Stimulated activated CD8-positive, alpha-beta memory T cell treated with anti-CD3 and anti-CD28 coated beads, Interleukin-7, amount 100 ng/mL, for 48 hours (primary cell): ENCODE data around the gene HOXA2.

Experiments used
- DNase-seq, 2 donors: peaks; one replicate each; pipeline ENCODE4 v3.0.0-alpha.2; 2020; ENCODE audit warnings: low read depth in 1 of 2; ENCODE audit errors: extremely low read depth in 1 of 2

HOXA2 gene

GRCh38 chr7:27100694-27101170 is 1.8 kb downstream of the HOXA2 start:
- DNase-seq, result no peak

DNA sequence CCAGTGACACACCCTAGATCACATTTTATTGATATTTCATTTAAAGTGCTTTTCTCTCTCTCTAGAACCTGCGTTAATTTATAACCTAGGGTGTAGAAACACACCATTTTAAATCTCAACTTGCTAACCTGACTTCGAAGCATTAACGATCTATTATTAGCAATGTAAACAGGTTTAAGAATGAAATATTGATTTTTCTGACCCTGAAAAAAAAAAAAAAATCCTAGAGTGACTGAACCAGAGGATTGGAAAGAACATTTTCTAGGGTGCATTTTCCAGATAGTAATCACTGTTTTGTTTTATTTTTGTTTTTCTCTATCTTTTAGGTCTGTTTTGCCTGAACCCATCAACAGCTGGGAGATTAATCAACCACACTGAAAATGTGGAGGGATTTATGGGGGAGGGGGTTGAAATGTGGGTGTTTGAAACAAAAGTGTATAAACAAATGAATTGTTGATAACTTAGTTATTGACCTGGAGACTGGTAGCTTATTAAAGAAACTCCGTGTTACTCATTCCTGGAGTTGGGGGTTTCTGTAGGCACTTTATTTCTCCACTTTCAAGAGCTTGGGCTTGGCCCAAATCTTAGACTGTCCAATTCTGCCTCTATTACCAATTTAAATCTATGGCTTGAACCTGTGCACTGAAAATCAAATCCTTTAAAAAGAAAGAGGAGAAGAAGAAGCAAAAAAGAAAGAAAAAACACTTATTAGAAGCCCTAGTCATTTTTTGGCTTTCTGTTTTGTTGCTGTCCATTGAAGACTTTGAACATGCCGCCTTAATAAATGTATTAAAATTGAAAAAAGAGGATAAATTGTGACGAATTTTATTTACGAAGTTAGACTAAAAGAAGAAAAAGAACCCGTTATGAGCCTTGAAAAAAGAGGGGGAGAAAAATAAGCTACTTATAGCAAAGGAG is 2.8 kb downstream of the HOXA2 start:
- no peak for DNase-seq

- no peak for DNase-seq
These were observed 3.7 kb downstream of the HOXA2 start for GRCh38 chr7:27098578-27099451.

- DNase-seq, result no peak
These were observed 4.6 kb downstream of the HOXA2 start for GRCh38 chr7:27097686-27098577.

DNA sequence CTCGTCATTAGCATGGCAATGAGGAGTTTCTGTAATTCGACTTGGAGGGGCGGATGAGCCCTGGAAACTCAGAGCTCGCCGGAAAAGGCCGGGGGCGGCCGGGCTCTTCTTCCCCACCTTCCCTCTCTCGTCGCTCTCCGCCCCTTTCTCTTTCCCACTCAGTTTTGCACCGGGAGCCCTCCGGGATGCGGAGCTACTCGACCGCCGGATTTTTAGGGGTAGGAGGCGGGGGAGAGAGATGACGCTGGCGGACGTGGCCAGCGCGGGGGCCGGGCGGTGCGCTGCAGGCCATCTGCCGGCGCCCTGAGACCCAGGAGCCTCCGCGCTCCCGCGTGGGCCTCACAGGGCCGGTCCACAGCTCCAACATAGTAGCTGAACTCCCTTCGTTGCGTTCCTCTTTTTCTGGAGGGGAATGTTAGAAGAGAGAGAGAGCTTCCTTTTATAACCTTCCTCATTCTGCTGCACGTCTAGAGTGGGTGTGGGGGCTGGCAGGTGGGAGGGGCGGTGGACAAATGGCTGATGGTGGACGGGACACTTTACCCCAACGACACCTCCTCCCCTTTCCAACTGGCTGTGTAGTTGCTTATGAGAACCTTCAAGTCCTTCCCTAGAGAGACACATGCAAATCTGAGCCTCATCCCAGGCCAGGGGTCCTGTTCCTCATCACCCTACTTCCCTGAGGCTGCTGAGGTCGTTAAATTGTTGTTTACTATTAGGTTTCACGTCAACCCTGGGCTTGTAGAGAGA is 5.5 kb downstream of the HOXA2 start:
- no peak for DNase-seq

GRCh38 chr7:27095897-27096767 is 6.4 kb downstream of the HOXA2 start, which contains the start of gene HOXA1:
Gene HOXA1 (minus strand): TSS chr7:27096000. CDS start chr7:27095912, 88 bp downstream.
- peak; percentile 52 to 65 for DNase-seq

DNA sequence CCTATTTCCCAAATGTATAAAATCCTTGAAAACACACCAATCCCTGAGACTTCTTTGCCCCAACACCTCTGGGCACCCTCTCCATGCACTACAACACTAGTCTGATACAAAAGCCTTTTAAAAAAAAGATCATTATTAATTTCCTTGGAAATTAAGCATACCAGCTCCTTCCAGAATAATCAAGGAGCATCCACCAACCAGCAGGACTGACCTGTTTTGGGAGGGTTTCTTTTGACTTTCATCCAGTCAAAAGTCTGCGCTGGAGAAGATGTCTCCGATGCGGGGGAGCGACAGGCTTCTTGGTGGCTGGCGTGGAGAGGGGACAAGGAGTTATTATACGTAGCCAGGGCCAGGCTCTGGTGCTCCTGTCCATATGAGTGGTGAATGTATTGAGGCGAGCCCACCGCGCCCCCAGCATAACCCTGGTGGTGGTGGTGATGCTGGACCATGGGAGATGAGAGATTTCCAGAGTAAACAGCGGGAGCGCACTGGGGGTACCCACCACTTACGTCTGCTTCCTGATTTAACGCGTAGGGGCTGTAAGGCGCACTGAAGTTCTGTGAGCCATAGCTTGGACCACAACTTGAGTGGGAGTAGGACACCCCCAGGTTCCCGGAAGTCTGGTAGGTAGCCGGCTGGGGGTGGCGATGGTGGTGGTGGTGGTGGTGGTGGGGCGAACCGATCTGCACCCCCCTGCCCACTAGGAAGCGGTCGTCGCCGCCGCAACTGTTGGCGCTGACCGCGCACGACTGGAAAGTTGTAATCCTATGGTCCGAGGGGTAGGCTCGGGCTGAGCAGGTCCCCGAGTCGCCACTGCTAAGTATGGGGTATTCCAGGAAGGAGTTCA is 7.2 kb downstream of the HOXA2 start:
- no peak for DNase-seq

DNA sequence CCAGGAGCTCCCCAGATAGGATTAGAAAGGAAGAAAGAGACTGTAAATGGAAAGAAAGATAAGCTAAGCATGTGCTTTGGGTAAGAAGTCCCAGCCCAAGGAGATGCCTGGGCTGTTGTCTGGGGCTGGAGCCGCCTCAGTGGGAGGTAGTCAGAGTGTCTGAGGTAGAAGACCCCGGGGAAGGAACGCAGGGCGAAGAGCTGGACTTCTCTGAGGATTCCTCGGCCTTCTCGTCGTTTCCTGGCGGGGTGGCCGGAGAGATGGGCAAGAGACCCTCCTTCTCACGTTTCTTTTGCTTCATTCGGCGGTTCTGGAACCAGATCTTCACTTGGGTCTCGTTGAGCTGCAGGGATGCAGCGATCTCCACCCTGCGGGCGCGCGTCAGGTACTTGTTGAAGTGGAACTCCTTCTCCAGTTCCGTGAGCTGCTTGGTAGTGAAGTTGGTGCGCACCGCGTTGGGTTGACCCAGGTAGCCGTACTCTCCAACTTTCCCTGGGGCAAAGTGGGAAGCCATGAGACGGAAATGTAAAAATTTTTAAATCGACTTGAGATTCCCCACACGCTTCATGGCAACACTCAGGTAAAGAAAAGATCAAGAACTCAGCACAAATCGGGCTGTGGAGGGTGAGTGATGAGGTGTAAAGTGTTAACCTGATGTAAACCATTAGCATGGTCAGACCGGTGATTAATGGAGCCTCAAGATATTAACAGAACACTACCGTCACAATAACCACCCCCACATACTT is 8.0 kb downstream of the HOXA2 start:
- DNase-seq, result no peak

DNA sequence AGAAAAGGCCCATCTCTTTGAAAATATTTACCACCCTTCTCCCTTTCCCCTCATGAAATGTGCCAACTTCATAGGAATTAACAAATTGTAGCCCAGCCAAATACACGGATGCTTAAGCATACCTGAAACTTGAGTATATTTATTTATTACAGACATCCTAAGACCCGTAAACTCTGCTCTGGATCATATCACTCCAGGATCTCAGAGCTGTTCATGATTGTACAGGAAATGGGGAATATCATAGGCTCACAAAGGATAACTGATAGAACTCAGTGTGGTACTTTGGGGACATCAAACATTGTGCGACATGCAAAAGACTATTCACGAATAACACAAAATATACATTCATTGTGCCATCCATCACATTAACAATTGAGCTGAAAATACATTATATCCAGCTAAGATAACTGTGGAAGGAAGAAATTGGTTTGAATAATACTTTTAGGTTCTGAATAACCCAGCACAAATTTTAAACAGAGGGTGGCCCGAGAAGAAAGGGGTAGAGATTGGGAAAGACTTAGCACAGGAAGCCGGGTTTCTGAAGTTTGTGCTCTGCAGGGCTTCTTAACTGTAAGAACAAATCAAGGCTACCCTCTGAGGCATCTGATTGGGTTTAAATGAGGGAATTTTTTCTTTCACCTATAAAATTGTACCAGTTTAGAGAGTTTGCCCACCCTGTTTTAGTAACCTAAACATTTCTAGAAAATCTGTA is 9.1 kb downstream of the HOXA2 start:
- no peak for DNase-seq

GRCh38 chr7:27092819-27093110 is 9.7 kb downstream of the HOXA2 start:
- DNase-seq, result no peak

DNA sequence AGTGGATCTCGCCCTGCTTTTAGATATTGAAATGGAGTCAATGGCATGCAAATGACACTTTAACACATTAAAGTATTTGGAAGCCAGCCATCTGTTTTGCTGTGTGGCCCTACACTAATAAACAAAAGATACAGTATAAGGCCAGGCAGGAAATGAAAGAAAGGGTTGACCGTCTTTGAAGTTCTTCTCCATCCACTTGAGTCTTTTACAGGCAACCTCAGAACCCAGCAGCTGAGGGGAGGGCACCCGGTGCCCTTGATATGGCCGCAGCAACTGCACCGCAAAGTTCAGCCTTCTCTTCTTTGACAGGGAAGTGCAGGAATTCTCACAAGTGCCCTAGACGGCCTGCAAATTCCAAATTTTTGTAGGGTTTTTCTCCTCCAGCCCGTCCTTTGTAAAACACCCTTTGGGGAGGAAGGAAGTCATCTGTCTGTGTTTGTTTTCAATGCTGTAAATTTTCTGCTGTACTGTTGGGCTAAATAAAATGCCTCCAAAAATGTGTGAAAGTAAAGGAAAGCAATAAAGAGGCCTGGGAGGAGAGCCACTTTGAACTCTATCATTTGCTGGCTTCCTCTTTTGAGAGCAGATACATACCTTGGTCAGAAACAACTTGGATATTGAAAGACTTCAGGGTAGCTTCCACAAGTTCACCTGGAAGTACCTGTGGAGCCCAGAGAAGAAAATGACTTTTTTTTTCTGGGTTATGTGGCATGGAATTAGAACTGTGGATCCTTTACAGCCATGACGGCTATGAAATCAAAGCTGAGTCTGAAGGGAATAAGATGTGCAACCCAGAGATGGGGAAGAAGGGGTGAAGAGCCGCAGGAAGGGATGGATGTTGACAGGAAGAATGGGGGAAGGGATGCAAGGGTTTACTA is 10.3 kb downstream of the HOXA2 start:
- DNase-seq, result no peak

- no peak for DNase-seq
These were observed 11.4 kb downstream of the HOXA2 start for GRCh38 chr7:27091105-27091504.

DNA sequence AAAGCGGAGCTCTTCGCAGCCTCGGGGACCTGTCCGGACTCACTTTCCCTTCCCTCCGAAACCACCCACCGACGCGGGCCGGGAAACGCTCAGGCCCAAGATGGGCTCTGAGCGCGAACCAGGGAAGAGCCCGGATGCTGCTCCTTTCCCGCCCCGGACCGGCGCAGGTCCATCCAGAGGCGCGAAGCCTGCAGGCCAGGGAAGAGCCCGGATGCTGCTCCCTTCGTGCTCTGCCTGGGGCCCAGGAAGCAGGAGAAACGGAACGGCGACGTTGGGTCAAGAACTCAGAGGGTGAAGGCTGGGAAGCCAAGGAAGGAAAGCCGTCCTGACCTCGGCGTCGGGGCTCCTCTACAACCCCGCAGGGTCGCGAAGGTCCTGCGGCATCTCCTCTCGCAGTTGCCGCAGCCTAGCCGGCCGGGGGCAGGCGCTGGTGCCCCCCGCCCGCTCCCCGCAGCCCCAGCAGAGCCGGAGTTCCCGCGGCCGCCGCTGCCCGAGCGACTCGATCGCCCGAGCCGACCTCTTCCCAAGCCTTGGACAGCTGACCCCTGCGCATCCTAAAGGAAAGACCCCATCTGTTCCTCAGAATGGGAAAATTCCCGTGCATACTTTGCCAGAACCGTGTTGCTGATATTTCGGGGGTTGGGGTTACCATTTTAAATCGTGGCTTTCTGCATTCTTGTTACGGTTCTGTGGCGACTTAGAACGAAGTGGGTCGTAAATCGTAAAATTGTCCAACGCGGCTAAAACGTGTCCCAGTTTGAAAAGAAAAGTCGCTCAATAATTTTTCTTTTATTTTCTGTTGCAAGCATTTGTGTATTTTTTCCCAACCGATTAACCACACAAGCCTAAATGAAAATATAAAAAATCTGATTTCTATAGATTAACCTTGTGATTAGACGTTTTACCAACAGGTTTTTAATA is 14.2 kb downstream of the HOXA2 start:
- DNase-seq, result no peak

DNA sequence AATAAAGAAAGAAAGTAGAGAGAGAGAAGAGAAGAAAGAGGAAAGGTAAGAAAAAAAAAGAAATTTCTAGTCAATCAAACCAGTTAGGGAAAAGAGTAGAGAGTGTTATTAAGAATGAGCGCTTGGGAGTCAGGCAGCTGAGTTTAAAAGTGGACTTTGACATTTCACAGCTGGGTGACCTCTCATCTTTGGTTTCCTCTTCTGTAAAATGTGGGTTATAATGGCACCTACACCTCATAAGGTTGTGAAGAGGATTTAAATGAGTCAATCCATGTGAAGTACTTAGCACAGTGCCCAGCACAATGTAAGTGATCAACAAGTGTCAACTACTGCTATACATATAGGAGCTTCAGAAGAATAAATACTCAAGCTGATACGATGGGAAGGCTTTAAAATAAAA is 18.8 kb downstream of the HOXA2 start:
- DNase-seq, result no peak

DNA sequence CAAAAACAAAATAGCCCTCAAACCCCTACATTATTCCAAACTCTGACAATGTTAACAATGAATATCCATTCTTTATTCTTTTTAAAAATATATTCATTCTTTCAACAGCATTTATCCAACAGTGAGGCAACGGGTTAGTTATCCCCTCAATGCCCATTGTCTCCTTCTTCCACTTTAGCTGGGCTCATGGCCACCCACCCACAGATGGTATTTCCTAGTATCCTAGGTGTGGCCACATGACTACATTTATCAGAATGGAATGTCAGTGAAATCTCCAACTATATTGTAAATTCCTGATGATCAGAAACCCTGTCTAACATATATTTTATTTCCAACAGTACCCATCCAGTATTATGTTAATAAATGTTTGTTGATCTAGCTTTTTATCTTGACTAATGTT is 20.3 kb downstream of the HOXA2 start:
- DNase-seq, result no peak
